ENCODE measurements around the gene MRPL46. TPM values are rescaled to one million over a fixed set of nuclear protein-coding genes. Genes with fewer than 3 reads are reported as not detected.

MRPL46 gene
- polyA plus RNA-seq, 1 donor (not counting 4 experiments of a cell fraction or from before 2014, with no cell fraction given): 26.3 TPM

DNA sequence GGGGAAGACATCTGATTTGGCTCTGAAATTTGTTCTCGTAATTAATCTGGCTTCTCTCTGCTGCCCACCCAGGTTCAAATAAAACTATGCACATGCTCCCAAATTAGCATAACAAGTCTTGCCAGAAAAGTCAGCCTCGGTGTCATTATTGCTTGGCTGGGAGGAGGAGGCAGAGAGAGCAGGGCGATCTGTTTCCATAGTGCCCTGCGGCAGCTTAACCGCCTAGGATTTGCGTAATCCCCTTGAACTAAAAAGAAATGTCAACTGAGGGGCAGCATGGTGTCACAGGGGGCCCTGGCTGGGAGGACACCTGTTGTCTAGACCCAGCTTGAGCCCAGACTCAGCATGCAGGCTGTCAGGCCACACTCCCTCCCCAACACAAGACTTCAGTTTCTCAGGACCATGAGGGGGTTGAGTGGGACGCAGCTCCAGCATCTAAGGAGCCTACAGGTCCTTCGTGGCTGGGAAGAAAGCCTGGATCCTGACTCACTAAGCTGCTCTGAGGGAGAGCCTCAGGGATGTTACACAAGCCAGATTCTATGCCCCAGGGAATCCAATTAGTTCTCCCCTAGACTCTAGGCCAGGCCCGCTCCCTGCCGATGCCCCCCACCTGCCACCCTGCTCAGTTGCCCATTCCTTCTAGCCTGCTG is 17.6 kb upstream of the MRPL46 start:
- Histone ChIP-seq H3K79me2 (ENCODE audit: control insufficient read depth, insufficient read depth, low read length) (no peaks in the 10 kb centered on the region), H3K4me3 (ENCODE audit: control insufficient read depth in 2 of 3, extremely low read depth in 1 of 3, insufficient read depth in 2 of 3, low read depth in 1 of 3, low read length in 3 of 3) (no peak overlapping the region), H2AFZ (ENCODE audit: control insufficient read depth, low read length) (no peak overlapping the region), H3K27me3 (ENCODE audit: control insufficient read depth, extremely low read depth, insufficient read depth, low read length) (no peaks in the 10 kb centered on the region), H3K4me2 (ENCODE audit: control insufficient read depth, extremely low read depth, insufficient read depth, low read depth, low read length) (no peak overlapping the region), H3K9me1 (ENCODE audit: control insufficient read depth, extremely low read depth, insufficient read depth, low read length) (no peaks in the 10 kb centered on the region), H3K9me3 (ENCODE audit: control insufficient read depth, low read depth, low read length) (no peaks in the 10 kb centered on the region), H3K4me1 (ENCODE audit: control insufficient read depth, extremely low read depth, insufficient read depth, low read length) (no peaks in the 10 kb centered on the region), H4K20me1 (ENCODE audit: control insufficient read depth, extremely low read depth, insufficient read depth, low read length) (no peaks in the 10 kb centered on the region), H3K27ac (ENCODE audit: control insufficient read depth, insufficient read depth, low read length) (no peak overlapping the region), H3K9ac (ENCODE audit: control insufficient read depth, extremely low read depth, insufficient read depth, low read length) (no peak overlapping the region), H3K36me3 (ENCODE audit: control insufficient read depth in 2 of 2, extremely low read depth in 1 of 2, insufficient read depth in 2 of 2, low read length in 2 of 2) (no peaks in the 10 kb centered on the region)
- no peak for FAIRE-seq
- no peak for DNase-seq (ENCODE audit: low read depth, low spot score)
- no peak for TF ChIP-seq EZH2 (IDR thresholded peaks at IDR 0.05; ENCODE audit: low read length)
- TF ChIP-seq, protein P1, sequence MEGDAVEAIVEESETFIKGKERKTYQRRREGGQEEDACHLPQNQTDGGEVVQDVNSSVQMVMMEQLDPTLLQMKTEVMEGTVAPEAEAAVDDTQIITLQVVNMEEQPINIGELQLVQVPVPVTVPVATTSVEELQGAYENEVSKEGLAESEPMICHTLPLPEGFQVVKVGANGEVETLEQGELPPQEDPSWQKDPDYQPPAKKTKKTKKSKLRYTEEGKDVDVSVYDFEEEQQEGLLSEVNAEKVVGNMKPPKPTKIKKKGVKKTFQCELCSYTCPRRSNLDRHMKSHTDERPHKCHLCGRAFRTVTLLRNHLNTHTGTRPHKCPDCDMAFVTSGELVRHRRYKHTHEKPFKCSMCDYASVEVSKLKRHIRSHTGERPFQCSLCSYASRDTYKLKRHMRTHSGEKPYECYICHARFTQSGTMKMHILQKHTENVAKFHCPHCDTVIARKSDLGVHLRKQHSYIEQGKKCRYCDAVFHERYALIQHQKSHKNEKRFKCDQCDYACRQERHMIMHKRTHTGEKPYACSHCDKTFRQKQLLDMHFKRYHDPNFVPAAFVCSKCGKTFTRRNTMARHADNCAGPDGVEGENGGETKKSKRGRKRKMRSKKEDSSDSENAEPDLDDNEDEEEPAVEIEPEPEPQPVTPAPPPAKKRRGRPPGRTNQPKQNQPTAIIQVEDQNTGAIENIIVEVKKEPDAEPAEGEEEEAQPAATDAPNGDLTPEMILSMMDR (optimal IDR thresholded peaks at IDR 0.05 in 1 of 3, IDR thresholded peaks at IDR 0.05 in 1 of 3, conservative IDR thresholded peaks at IDR 0.05 in 1 of 3; ENCODE audit: extremely low read depth in 1 of 3, insufficient read depth in 2 of 3, low read length in 3 of 3): no peak
- dilution Hi-C loops (cut with MboI; ENCODE audit: extremely low pct_ligation_motif_present, low sequenced_read_pairs): no loop called here

GRCh38 chr15:88482263-88482662 is 15.1 kb upstream of the MRPL46 start:
- Histone ChIP-seq H3K4me1 (ENCODE audit: control insufficient read depth, extremely low read depth, insufficient read depth, low read length) (no peaks in the 10 kb centered on the region), H4K20me1 (ENCODE audit: control insufficient read depth, extremely low read depth, insufficient read depth, low read length) (no peaks in the 10 kb centered on the region), H3K36me3 (ENCODE audit: control insufficient read depth in 2 of 2, extremely low read depth in 1 of 2, insufficient read depth in 2 of 2, low read length in 2 of 2) (peaks cover 2 to 8% of the 10 kb centered on the region in 2 experiments), H3K27me3 (ENCODE audit: control insufficient read depth, extremely low read depth, insufficient read depth, low read length) (no peaks in the 10 kb centered on the region), H3K4me2 (ENCODE audit: control insufficient read depth, extremely low read depth, insufficient read depth, low read depth, low read length) (no peak overlapping the region), H3K9me1 (ENCODE audit: control insufficient read depth, extremely low read depth, insufficient read depth, low read length) (no peaks in the 10 kb centered on the region), H3K9ac (ENCODE audit: control insufficient read depth, extremely low read depth, insufficient read depth, low read length) (no peak overlapping the region), H3K4me3 (ENCODE audit: control insufficient read depth in 2 of 3, extremely low read depth in 1 of 3, insufficient read depth in 2 of 3, low read depth in 1 of 3, low read length in 3 of 3) (no peak overlapping the region), H3K9me3 (ENCODE audit: control insufficient read depth, low read depth, low read length) (no peaks in the 10 kb centered on the region), H2AFZ (ENCODE audit: control insufficient read depth, low read length) (no peak overlapping the region), H3K79me2 (ENCODE audit: control insufficient read depth, insufficient read depth, low read length) (no peaks in the 10 kb centered on the region), H3K27ac (ENCODE audit: control insufficient read depth, insufficient read depth, low read length) (no peak overlapping the region)
- TF ChIP-seq EZH2 (IDR thresholded peaks at IDR 0.05; ENCODE audit: low read length): no peak
- TF ChIP-seq, protein P1 (optimal IDR thresholded peaks at IDR 0.05 in 1 of 3, IDR thresholded peaks at IDR 0.05 in 1 of 3, conservative IDR thresholded peaks at IDR 0.05 in 1 of 3; ENCODE audit: extremely low read depth in 1 of 3, insufficient read depth in 2 of 3, low read length in 3 of 3): no peak
- dilution Hi-C loops (cut with MboI; ENCODE audit: extremely low pct_ligation_motif_present, low sequenced_read_pairs): no loop called here
- no peak for DNase-seq (ENCODE audit: low read depth, low spot score)
- FAIRE-seq: no peak
